PC-3 (cell line): ENCODE data around the gene PLXNA2.

Source experiments
- CTCF ChIP-seq: fragments of 300-600 bp; sonication (generic); conservative IDR thresholded peaks from 2 replicates; pipeline ENCODE4 v1.5.1; 2017; ENCODE audit warnings: antibody characterized with exemption, low read depth, mild to moderate bottlenecking, low read length
- EZH2 ChIP-seq: fragments of 300-600 bp; sonication (generic); IDR thresholded peaks from one replicate; pipeline ENCODE4 v1.6.1; 2017; ENCODE audit warnings: antibody characterized with exemption, mild to moderate bottlenecking, low read length; ENCODE audit not compliant: unreplicated experiment

GRCh38 chr1:208237241-208237640, 6.9 kb downstream of the PLXNA2 start:
- TF ChIP-seq CTCF (no peak), EZH2 (no peak)
